GM21737 (cell line): Measurements from ENCODE around the gene TENT4B.

ENCODE experiments used
- ATAC-seq: cut with Tn5 transposase; IDR thresholded peaks from one replicate; pipeline ENCODE4 v1.9.1; 2021; ENCODE audit warnings: mild to moderate bottlenecking, moderate library complexity; ENCODE audit not compliant: unreplicated experiment

The TENT4B gene

GRCh38 chr16:50254072-50254471 lies 101.0 kb downstream of the TENT4B start:
- no peak for ATAC-seq

- no peak for ATAC-seq
Observed at GRCh38 chr16:50255538-50255937, 102.4 kb downstream of the TENT4B start.

GRCh38 chr16:50256604-50257003 lies 103.5 kb downstream of the TENT4B start:
- no peak for ATAC-seq

GRCh38 chr16:50257876-50258275 lies 104.8 kb downstream of the TENT4B start:
- ATAC-seq, result no peak

GRCh38 chr16:50259334-50260205 lies 106.5 kb downstream of the TENT4B start:
- ATAC-seq, result no peak

- no peak for ATAC-seq
Observed at GRCh38 chr16:50260206-50261159, 107.4 kb downstream of the TENT4B start.

GRCh38 chr16:50261160-50261706 lies 108.1 kb downstream of the TENT4B start:
- ATAC-seq, result no peak

GRCh38 chr16:50261707-50262235 lies 108.7 kb downstream of the TENT4B start:
- no peak for ATAC-seq

- no peak for ATAC-seq
Observed at GRCh38 chr16:50263060-50263909, 110.2 kb downstream of the TENT4B start.

GRCh38 chr16:50263940-50264929 lies 111.1 kb downstream of the TENT4B start:
- no peak for ATAC-seq

GRCh38 chr16:50265260-50265659 lies 112.2 kb downstream of the TENT4B start:
- no peak for ATAC-seq

- no peak for ATAC-seq
Observed at GRCh38 chr16:50265716-50266336, 112.7 kb downstream of the TENT4B start.

GRCh38 chr16:50266337-50267091 lies 113.4 kb downstream of the TENT4B start, which contains the start of gene ADCY7:
Gene ADCY7, plus strand, starts transcription at chr16:50266551. Its CDS starts 21,629 bp downstream, at chr16:50288180.
- ATAC-seq, result peak; percentile 71

GRCh38 chr16:50267151-50267631 lies 114.1 kb downstream of the TENT4B start:
- ATAC-seq, result no peak

- no peak for ATAC-seq
Observed at GRCh38 chr16:50267651-50268050, 114.5 kb downstream of the TENT4B start.

- no peak for ATAC-seq
Observed at GRCh38 chr16:50268352-50268751, 115.2 kb downstream of the TENT4B start.

- ATAC-seq, result no peak
Observed at GRCh38 chr16:50269061-50269705, 116.1 kb downstream of the TENT4B start.
